ENCODE data around the gene TMEM18. TPM values are rescaled to one million over a fixed set of nuclear protein-coding genes. Genes with fewer than 3 reads are reported as not detected.
A peak's percentile ranks its signal among the peaks of the same experiment; 100 is the strongest.

Gene TMEM18
- total RNA-seq, 4 donors from 2014 or later = 8.7 to 27.3 (median 10.2) TPM

DNA sequence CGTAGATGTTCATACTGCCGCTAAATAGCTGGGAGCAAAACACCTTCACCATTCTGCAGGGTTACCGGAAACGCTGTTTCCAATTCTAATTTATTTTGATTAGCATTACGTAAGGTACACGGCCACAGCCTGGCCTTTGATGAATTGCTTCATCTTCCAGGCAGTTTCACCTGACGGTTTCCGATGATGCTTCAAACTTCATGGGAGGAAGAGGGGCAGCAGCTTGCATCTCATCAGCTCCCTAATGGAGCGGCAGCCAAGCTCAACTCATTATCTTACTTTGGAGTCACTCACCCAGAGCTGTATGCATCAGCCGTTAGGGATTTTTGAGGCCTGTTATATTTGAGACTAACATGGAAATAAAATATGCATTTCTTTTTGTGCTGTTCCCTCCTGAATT, 54.8 kb downstream of the TMEM18 start:
- TF ChIP-seq, protein P1, sequence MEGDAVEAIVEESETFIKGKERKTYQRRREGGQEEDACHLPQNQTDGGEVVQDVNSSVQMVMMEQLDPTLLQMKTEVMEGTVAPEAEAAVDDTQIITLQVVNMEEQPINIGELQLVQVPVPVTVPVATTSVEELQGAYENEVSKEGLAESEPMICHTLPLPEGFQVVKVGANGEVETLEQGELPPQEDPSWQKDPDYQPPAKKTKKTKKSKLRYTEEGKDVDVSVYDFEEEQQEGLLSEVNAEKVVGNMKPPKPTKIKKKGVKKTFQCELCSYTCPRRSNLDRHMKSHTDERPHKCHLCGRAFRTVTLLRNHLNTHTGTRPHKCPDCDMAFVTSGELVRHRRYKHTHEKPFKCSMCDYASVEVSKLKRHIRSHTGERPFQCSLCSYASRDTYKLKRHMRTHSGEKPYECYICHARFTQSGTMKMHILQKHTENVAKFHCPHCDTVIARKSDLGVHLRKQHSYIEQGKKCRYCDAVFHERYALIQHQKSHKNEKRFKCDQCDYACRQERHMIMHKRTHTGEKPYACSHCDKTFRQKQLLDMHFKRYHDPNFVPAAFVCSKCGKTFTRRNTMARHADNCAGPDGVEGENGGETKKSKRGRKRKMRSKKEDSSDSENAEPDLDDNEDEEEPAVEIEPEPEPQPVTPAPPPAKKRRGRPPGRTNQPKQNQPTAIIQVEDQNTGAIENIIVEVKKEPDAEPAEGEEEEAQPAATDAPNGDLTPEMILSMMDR (IDR thresholded peaks at IDR 0.05) = no peak
- TF ChIP-seq POLR2AphosphoS5 (IDR thresholded peaks at IDR 0.05) = no peak
- no peak for TF ChIP-seq EP300 (IDR thresholded peaks at IDR 0.05)
- no peak for TF ChIP-seq POLR2A (IDR thresholded peaks at IDR 0.05; ENCODE audit: low read depth)
- Histone ChIP-seq H3K27ac (replicated peaks in 1 of 4) (no peak overlapping the region), H3K4me1 (no peaks in the 10 kb centered on the region)

GRCh38 chr2:621303-622099, 55.7 kb downstream of the TMEM18 start:
- H3K27ac ChIP-seq (replicated peaks in 1 of 4) = no peak overlapping the region
- peaks cover 0 to 16% (median 14%) of the 10 kb centered on the region in 4 donors for H3K9me3 ChIP-seq
- TF ChIP-seq EP300 (IDR thresholded peaks at IDR 0.05) (no peak), POLR2A (IDR thresholded peaks at IDR 0.05; ENCODE audit: low read depth) (no peak), POLR2AphosphoS5 (IDR thresholded peaks at IDR 0.05) (no peak)
- TF ChIP-seq, protein P1 (IDR thresholded peaks at IDR 0.05) = no peak
- no peak overlapping the region for H3K4me3 ChIP-seq
- H3K4me1 ChIP-seq = no peaks in the 10 kb centered on the region
- DNase-seq (ENCODE audit: extremely low spot score) = peak; percentile 64
- intact Hi-C loops (cut with DNase I) = no loop called here
- 97% methylated on average over 37 of the region's 45 CpGs for WGBS
- H3K27me3 ChIP-seq = no peaks in the 10 kb centered on the region
- no peaks in the 10 kb centered on the region for H3K36me3 ChIP-seq

More for the DNA sequence above, 54.8 kb downstream of the TMEM18 start:
- intact Hi-C loops (cut with DNase I) = no loop called here
- DNase-seq (ENCODE audit: extremely low spot score) = peak; percentile 26
- 83% methylated on average over 10 of the region's 10 CpGs for WGBS
- no peak overlapping the region for H3K4me3 ChIP-seq
- no peaks in the 10 kb centered on the region for H3K27me3 ChIP-seq
- H3K9me3 ChIP-seq = peaks cover 0 to 16% (median 14%) of the 10 kb centered on the region in 4 donors
- no peaks in the 10 kb centered on the region for H3K36me3 ChIP-seq

- Histone ChIP-seq H3K27me3 (no peaks in the 10 kb centered on the region), H3K4me1 (no peaks in the 10 kb centered on the region), H3K27ac (replicated peaks in 1 of 4) (no peak overlapping the region), H3K9me3 (peaks cover 0 to 16% (median 14%) of the 10 kb centered on the region in 4 donors), H3K36me3 (no peaks in the 10 kb centered on the region), H3K4me3 (no peak overlapping the region)
- TF ChIP-seq POLR2AphosphoS5 (IDR thresholded peaks at IDR 0.05) (no peak), EP300 (IDR thresholded peaks at IDR 0.05) (no peak), POLR2A (IDR thresholded peaks at IDR 0.05; ENCODE audit: low read depth) (no peak)
- TF ChIP-seq, protein P1 (IDR thresholded peaks at IDR 0.05) = no peak
- intact Hi-C loops (cut with DNase I) = no loop called here
- 96% methylated on average over 35 of the region's 58 CpGs for WGBS
- peak; percentile 60 for DNase-seq (ENCODE audit: extremely low spot score)
Observed at GRCh38 chr2:620471-621302, 56.5 kb downstream of the TMEM18 start.

- Histone ChIP-seq H3K9me3 (peaks cover 0 to 16% (median 14%) of the 10 kb centered on the region in 4 donors), H3K27me3 (no peaks in the 10 kb centered on the region), H3K4me3 (no peak overlapping the region), H3K36me3 (no peaks in the 10 kb centered on the region), H3K4me1 (no peaks in the 10 kb centered on the region), H3K27ac (replicated peaks in 1 of 4) (no peak overlapping the region)
- DNase-seq (ENCODE audit: extremely low spot score) = peak; percentile 70
- WGBS = 87% methylated on average over 14 of the region's 14 CpGs
- intact Hi-C loops (cut with DNase I) = no loop called here
- TF ChIP-seq POLR2AphosphoS5 (IDR thresholded peaks at IDR 0.05) (no peak), EP300 (IDR thresholded peaks at IDR 0.05) (no peak), POLR2A (IDR thresholded peaks at IDR 0.05; ENCODE audit: low read depth) (no peak)
- TF ChIP-seq, protein P1 (IDR thresholded peaks at IDR 0.05) = no peak
Observed at GRCh38 chr2:620004-620403, 57.2 kb downstream of the TMEM18 start.

All from esophagus muscularis mucosa (tissue), 4 donors.